Trophoblast cell (in vitro differentiated cells and primary cell): ENCODE measurements around the gene WDPCP.

Source experiments
- DNase-seq, 2 donors: peaks; one replicate each; pipeline ENCODE4 v3.0.0-alpha.2; 2016
- H2AFZ ChIP-seq: 2 replicates; pipeline ENCODE4 v1.6.1; 2013; ENCODE audit warnings: low read length, moderate library complexity, mild to moderate bottlenecking; ENCODE audit not compliant: insufficient read depth, poor library complexity
- H2AK5ac ChIP-seq: 2 replicates; pipeline ENCODE4 v1.6.1; 2013; ENCODE audit warnings: mild to moderate bottlenecking, low read length
- H2BK120ac ChIP-seq: 2 replicates; pipeline ENCODE4 v1.6.1; 2013; ENCODE audit warnings: low read length, mild to moderate bottlenecking, moderate library complexity; ENCODE audit not compliant: insufficient read depth, poor library complexity
- H2BK12ac ChIP-seq: 2 replicates; pipeline ENCODE4 v1.6.1; 2013; ENCODE audit warnings: mild to moderate bottlenecking, low read length, moderate library complexity
- H2BK5ac ChIP-seq: 2 replicates; pipeline ENCODE4 v1.6.1; 2013; ENCODE audit warnings: low read length, low read depth, moderate library complexity, mild to moderate bottlenecking; ENCODE audit not compliant: poor library complexity
- H3K14ac ChIP-seq: 2 replicates; pipeline ENCODE4 v1.6.1; 2013; ENCODE audit warnings: mild to moderate bottlenecking, low read length
- H3K18ac ChIP-seq: 2 replicates; pipeline ENCODE4 v1.6.1; 2013; ENCODE audit warnings: mild to moderate bottlenecking, low read length
- H3K23ac ChIP-seq: 2 replicates; pipeline ENCODE4 v1.6.1; 2013; ENCODE audit warnings: low read length
- H3K27ac ChIP-seq: 2 replicates; pipeline ENCODE4 v1.5.1; 2013; ENCODE audit warnings: low read depth, mild to moderate bottlenecking, inconsistent platforms, low read length, moderate library complexity
- H3K27me3 ChIP-seq: 2 replicates; pipeline ENCODE4 v1.6.1; 2013; ENCODE audit warnings: inconsistent platforms, mild to moderate bottlenecking, low read length, moderate library complexity; ENCODE audit not compliant: insufficient read depth
- H3K36me3 ChIP-seq, 2 experiments: 1 replicate in 1 of 2; 2 replicates in 1 of 2; pipeline ENCODE4 v1.6.1; 2013; ENCODE audit warnings: low read length in 2 of 2, mild to moderate bottlenecking in 2 of 2, moderate library complexity in 1 of 2; ENCODE audit not compliant: insufficient read depth in 2 of 2, control insufficient read depth in 1 of 2
- H3K4ac ChIP-seq: 2 replicates; pipeline ENCODE4 v1.6.1; 2013; ENCODE audit warnings: low read depth, mild to moderate bottlenecking, low read length, moderate library complexity
- H3K4me1 ChIP-seq, 2 experiments: 1 replicate in 1 of 2; 2 replicates in 1 of 2; pipeline ENCODE4 v1.6.1; 2013; ENCODE audit warnings: low read length in 2 of 2, mild to moderate bottlenecking in 2 of 2, moderate library complexity in 1 of 2; ENCODE audit not compliant: insufficient read depth in 2 of 2, control insufficient read depth in 1 of 2
- H3K4me2 ChIP-seq: 2 replicates; pipeline ENCODE4 v1.6.1; 2013; ENCODE audit warnings: inconsistent platforms, mild to moderate bottlenecking, low read length, moderate library complexity
- H3K4me3 ChIP-seq: 2 replicates; pipeline ENCODE4 v1.5.1; 2013; ENCODE audit warnings: mild to moderate bottlenecking, low read depth, low read length, inconsistent platforms
- H3K79me1 ChIP-seq: one replicate; pipeline ENCODE4 v1.6.1; 2013; ENCODE audit warnings: low read length
- H3K79me2 ChIP-seq: 2 replicates; pipeline ENCODE4 v1.6.1; 2013; ENCODE audit warnings: low read length, mild to moderate bottlenecking; ENCODE audit not compliant: control insufficient read depth, insufficient read depth, poor library complexity
- H3K9ac ChIP-seq: 2 replicates; pipeline ENCODE4 v1.6.1; 2013; ENCODE audit warnings: mild to moderate bottlenecking, low read length
- H3K9me3 ChIP-seq: 2 replicates; pipeline ENCODE4 v1.6.1; 2013; ENCODE audit warnings: low read depth, mild to moderate bottlenecking, control low read depth, inconsistent platforms, low read length; ENCODE audit not compliant: insufficient read depth
- H4K12ac ChIP-seq: 2 replicates; pipeline ENCODE4 v1.6.1; 2013; ENCODE audit warnings: low read depth, mild to moderate bottlenecking, low read length, moderate library complexity
- H4K8ac ChIP-seq: 2 replicates; pipeline ENCODE4 v1.6.1; 2013; ENCODE audit warnings: low read depth, mild to moderate bottlenecking, low read length, moderate library complexity
- H4K91ac ChIP-seq: one replicate; pipeline ENCODE4 v1.6.1; 2013; ENCODE audit warnings: low read depth, mild to moderate bottlenecking, low read length, moderate library complexity
- WGBS: extraction: QIAGEN DNeasy Blood & Tissue Kit; methylation state at CpG from one replicate; pipeline ENCODE4 v1.1.7; 2013; ENCODE audit warnings: missing lambda C conversion rate; ENCODE audit not compliant: insufficient read length, insufficient coverage; ENCODE audit errors: extremely low coverage; 5-methylcytosine and 5-hydroxymethylcytosine counted together

Gene WDPCP

DNA sequence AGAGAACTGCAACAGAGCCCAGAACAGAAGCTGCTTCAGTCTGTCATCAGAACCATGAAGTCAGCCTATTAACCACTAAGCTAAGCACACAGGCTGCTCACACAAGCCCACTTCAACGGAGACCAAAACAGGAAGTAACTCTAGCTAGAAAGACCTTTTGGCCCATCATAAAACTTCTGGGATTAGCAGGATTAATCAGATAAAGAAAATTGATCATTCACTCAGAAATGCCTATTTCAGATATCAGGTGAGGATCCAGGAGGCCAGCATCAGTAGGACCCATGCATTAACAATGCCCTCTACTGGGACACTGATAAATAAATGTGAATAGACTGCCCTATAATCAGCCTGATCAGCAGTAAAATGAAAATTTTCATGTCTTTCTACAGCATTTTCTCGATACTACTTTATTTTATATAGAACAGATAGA is 101.4 kb downstream of the WDPCP start:
- H3K4me2 ChIP-seq: no peak overlapping the region
- no peak overlapping the region for H2BK120ac ChIP-seq
- no peak overlapping the region for H2BK12ac ChIP-seq
- H3K79me2 ChIP-seq: no peaks in the 10 kb centered on the region
- H2AK5ac ChIP-seq: no peak overlapping the region
- no peaks in the 10 kb centered on the region for H3K4me1 ChIP-seq
- DNase-seq: no peak
- no peak overlapping the region for H2BK5ac ChIP-seq
- H3K4me3 ChIP-seq: no peak overlapping the region
- H3K18ac ChIP-seq: no peak overlapping the region
- no peaks in the 10 kb centered on the region for H3K9me3 ChIP-seq
- no peaks in the 10 kb centered on the region for H3K36me3 ChIP-seq
- no peak overlapping the region for H3K27ac ChIP-seq
- H4K91ac ChIP-seq: no peak overlapping the region
- H4K8ac ChIP-seq: no peak overlapping the region
- H3K27me3 ChIP-seq: no peaks in the 10 kb centered on the region
- H3K9ac ChIP-seq: no peak overlapping the region
- no peak overlapping the region for H4K12ac ChIP-seq
- H2AFZ ChIP-seq: no peak overlapping the region
- no peak overlapping the region for H3K14ac ChIP-seq
- no peak overlapping the region for H3K4ac ChIP-seq
- H3K79me1 ChIP-seq: no peaks in the 10 kb centered on the region
- H3K23ac ChIP-seq: no peak overlapping the region
- WGBS: no CpG with 5 or more reads among the region's 2 CpGs

DNA sequence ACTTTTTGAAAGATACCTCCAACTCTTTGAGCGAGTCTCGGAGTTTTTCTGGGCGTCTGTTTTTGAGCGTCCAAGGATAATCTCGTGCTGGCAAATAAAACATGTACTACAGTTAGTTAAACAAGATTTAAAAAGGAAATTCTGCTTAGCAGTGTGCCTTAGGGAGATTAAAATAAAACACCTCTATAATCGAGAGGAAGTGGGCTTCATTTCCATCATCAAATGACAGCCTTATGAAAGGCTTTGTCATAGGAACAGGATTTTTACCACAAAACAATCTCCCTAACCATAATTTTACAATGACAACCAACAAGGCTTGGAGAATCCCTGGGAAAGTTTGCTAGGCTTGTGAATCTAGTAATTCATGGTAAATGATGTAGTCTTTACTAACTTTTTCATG is 103.4 kb downstream of the WDPCP start:
- H2BK120ac ChIP-seq: no peak overlapping the region
- no peaks in the 10 kb centered on the region for H3K79me1 ChIP-seq
- H2AK5ac ChIP-seq: no peak overlapping the region
- WGBS: no CpG with 5 or more reads among the region's 6 CpGs
- H3K4me3 ChIP-seq: no peak overlapping the region
- H3K9me3 ChIP-seq: no peaks in the 10 kb centered on the region
- H3K4ac ChIP-seq: no peak overlapping the region
- no peak overlapping the region for H4K12ac ChIP-seq
- H3K23ac ChIP-seq: no peak overlapping the region
- H3K36me3 ChIP-seq: no peaks in the 10 kb centered on the region
- DNase-seq: no peak
- no peaks in the 10 kb centered on the region for H3K79me2 ChIP-seq
- no peak overlapping the region for H3K9ac ChIP-seq
- no peak overlapping the region for H2BK5ac ChIP-seq
- no peak overlapping the region for H4K91ac ChIP-seq
- no peaks in the 10 kb centered on the region for H3K27me3 ChIP-seq
- H3K4me1 ChIP-seq: no peaks in the 10 kb centered on the region
- no peak overlapping the region for H3K27ac ChIP-seq
- H3K4me2 ChIP-seq: no peak overlapping the region
- no peak overlapping the region for H3K18ac ChIP-seq
- no peak overlapping the region for H2AFZ ChIP-seq
- H3K14ac ChIP-seq: no peak overlapping the region
- no peak overlapping the region for H2BK12ac ChIP-seq
- H4K8ac ChIP-seq: no peak overlapping the region

DNA sequence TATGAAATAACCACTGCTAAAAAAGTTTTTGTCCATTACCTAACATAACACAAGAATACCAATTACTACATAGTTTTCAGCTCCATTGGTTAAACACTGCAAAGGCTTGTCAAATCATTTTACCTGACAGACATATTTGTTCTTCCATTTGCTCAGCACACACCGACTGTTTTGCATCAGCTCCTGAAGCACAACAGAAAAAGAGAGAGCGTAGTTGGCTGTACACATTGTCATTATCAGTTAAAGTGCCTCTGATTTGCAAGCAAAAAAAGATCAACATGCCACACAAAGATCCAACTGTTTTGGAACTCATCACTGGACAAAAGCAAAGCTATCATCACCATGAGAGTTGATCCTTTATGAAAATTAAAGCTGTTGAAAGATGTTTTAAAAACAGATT is 103.8 kb downstream of the WDPCP start:
- Histone ChIP-seq H2AFZ (no peak overlapping the region), H3K4ac (no peak overlapping the region), H3K79me1 (no peaks in the 10 kb centered on the region), H3K4me2 (no peak overlapping the region), H4K8ac (no peak overlapping the region), H4K12ac (no peak overlapping the region), H3K18ac (no peak overlapping the region), H3K4me3 (no peak overlapping the region), H4K91ac (no peak overlapping the region), H3K79me2 (no peaks in the 10 kb centered on the region), H3K9ac (no peak overlapping the region), H3K27me3 (no peaks in the 10 kb centered on the region), H3K27ac (no peak overlapping the region), H3K4me1 (no peaks in the 10 kb centered on the region), H3K36me3 (no peaks in the 10 kb centered on the region), H2AK5ac (no peak overlapping the region), H2BK120ac (no peak overlapping the region), H3K9me3 (no peaks in the 10 kb centered on the region), H3K23ac (no peak overlapping the region), H3K14ac (no peak overlapping the region), H2BK12ac (no peak overlapping the region), H2BK5ac (no peak overlapping the region)
- no CpG with 5 or more reads among the region's 2 CpGs for WGBS
- DNase-seq: no peak

DNA sequence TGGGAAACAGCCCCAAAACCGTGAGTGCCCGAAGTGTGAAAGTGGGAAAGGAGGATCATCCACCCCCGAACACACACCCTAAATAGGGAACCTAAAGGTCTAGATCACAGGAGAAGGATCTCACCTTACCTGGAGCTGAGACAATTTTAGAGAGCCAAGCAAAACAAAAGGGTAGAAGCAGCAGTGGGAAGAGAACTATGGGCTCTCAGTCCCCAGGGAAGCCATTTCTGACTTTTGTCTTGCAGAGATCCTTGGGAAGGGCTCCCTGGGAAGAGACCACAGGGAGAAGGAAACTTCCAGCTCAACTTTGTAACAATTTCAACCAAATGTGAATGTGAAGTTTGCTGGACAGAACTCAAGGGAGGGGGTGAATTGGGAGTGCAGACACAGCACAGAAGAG is 110.6 kb downstream of the WDPCP start:
- Histone ChIP-seq H3K79me2 (no peaks in the 10 kb centered on the region), H3K4me2 (no peak overlapping the region), H3K4ac (no peak overlapping the region), H3K9me3 (no peaks in the 10 kb centered on the region), H2BK120ac (no peak overlapping the region), H3K9ac (no peak overlapping the region), H3K4me1 (no peaks in the 10 kb centered on the region), H2BK12ac (no peak overlapping the region), H3K4me3 (no peak overlapping the region), H3K23ac (no peak overlapping the region), H3K14ac (no peak overlapping the region), H3K18ac (no peak overlapping the region), H4K12ac (no peak overlapping the region), H2AFZ (no peak overlapping the region), H3K79me1 (no peaks in the 10 kb centered on the region), H3K27ac (no peak overlapping the region), H3K27me3 (no peaks in the 10 kb centered on the region), H2BK5ac (no peak overlapping the region), H3K36me3 (no peaks in the 10 kb centered on the region), H2AK5ac (no peak overlapping the region), H4K91ac (no peak overlapping the region), H4K8ac (no peak overlapping the region)
- DNase-seq: no peak
- WGBS: no CpG with 5 or more reads among the region's 3 CpGs
